ENCODE data around the gene MCTP2.

DNA sequence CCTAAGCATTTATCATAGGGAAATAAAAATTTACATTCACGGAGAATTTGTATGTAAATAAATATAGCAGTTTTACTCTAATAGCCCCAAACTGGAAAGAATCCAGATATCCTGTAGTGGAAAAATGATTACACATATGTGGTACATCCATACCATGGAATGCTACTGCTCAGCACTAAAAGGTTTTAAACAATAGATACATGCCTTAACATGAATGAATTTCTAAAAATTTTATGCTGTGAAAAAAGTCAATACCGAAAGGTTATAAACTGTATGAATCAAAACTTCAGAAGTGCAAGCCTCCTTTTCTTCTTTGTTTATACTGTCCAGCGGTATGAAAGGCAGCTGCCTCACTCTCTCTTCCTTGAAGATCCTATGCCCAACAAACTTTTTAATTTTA is 37.5 kb upstream of the MCTP2 start:
- TF ChIP-seq NCOA1 (CRISPR knock-in tag; IDR thresholded peaks at IDR 0.05) (no peak), PHB2 (IDR thresholded peaks at IDR 0.05; ENCODE audit: partially characterized antibody) (no peak), PHF5A (CRISPR knock-in tag; IDR thresholded peaks at IDR 0.05; ENCODE audit: low read depth, unreplicated experiment) (no peak), POGZ (CRISPR knock-in tag; IDR thresholded peaks at IDR 0.05) (no peak), POLR2AphosphoS5 (IDR thresholded peaks at IDR 0.05; ENCODE audit: low read depth, low read length) (no peak), MYC (CRISPR knock-in tag; IDR thresholded peaks at IDR 0.05; ENCODE audit: borderline replicate concordance) (no peak), ZNF503 (CRISPR knock-in tag; IDR thresholded peaks at IDR 0.05) (no peak), ZNF510 (CRISPR knock-in tag; IDR thresholded peaks at IDR 0.05; ENCODE audit: low read depth) (no peak)
- TF ChIP-seq, protein P1, sequence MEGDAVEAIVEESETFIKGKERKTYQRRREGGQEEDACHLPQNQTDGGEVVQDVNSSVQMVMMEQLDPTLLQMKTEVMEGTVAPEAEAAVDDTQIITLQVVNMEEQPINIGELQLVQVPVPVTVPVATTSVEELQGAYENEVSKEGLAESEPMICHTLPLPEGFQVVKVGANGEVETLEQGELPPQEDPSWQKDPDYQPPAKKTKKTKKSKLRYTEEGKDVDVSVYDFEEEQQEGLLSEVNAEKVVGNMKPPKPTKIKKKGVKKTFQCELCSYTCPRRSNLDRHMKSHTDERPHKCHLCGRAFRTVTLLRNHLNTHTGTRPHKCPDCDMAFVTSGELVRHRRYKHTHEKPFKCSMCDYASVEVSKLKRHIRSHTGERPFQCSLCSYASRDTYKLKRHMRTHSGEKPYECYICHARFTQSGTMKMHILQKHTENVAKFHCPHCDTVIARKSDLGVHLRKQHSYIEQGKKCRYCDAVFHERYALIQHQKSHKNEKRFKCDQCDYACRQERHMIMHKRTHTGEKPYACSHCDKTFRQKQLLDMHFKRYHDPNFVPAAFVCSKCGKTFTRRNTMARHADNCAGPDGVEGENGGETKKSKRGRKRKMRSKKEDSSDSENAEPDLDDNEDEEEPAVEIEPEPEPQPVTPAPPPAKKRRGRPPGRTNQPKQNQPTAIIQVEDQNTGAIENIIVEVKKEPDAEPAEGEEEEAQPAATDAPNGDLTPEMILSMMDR (CRISPR knock-in tag; IDR thresholded peaks at IDR 0.05): no peak
- TF ChIP-seq, protein P2, sequence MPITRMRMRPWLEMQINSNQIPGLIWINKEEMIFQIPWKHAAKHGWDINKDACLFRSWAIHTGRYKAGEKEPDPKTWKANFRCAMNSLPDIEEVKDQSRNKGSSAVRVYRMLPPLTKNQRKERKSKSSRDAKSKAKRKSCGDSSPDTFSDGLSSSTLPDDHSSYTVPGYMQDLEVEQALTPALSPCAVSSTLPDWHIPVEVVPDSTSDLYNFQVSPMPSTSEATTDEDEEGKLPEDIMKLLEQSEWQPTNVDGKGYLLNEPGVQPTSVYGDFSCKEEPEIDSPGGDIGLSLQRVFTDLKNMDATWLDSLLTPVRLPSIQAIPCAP (CRISPR knock-in tag; IDR thresholded peaks at IDR 0.05; ENCODE audit: low read depth): no peak

Data from HepG2 (cell line).